HCT116 (cell line): Measurements from ENCODE around the gene FTCD. TPM values are rescaled to one million over a fixed set of nuclear protein-coding genes. Genes with fewer than 3 reads are reported as not detected.

Experiments
- ATAC-seq: fragments of 200-7000 bp; cut with Tn5 transposase; 2 replicates; pipeline ENCODE4 v1.9.1; 2020; ENCODE audit warnings: mild to moderate bottlenecking, moderate library complexity
- BruUV-seq: library from RNA; stranded (reverse); fragments of 400-500 nt; replicated peaks from 2 replicates; lab custom pipeline; 2021; lab: Mats Ljungman, UMichigan
- CTCF ChIA-PET: fragments of 300-600 bp; sonication (Branson Sonifier 250); formaldehyde crosslinking; loops from one replicate; lab custom pipeline; 2021; ENCODE audit warnings: antibody characterized with exemption; lab: Charles Lee
- POLR2A ChIA-PET: fragments of 300-600, 350-600 bp; sonication (Branson Sonifier 250); formaldehyde crosslinking; loops from one replicate; lab custom pipeline; 2021; ENCODE audit warnings: antibody characterized with exemption; lab: Charles Lee
- RAD21 ChIA-PET, 2 experiments: fragments of 300-600 bp; sonication (Branson Sonifier 250); formaldehyde crosslinking; loops; one replicate each; lab custom pipeline; 2023; ENCODE audit warnings: low total read pairs in 2 of 2; ENCODE audit not compliant: uncharacterized antibody in 2 of 2, unreplicated experiment in 2 of 2, low non-redundant PET in 1 of 2; lab: Charles Lee
- DNase-seq: peaks from one replicate; pipeline ENCODE4 v3.0.0-alpha.2; 2010; ENCODE audit warnings: low read depth, low spot score
- H2AFZ ChIP-seq: fragments of 200-600 bp; shearing (Covaris generic), sonication (generic); 2 replicates; pipeline ENCODE4 v1.6.1; 2017; ENCODE audit warnings: low read depth, mixed run types, mixed read lengths, antibody characterized with exemption, low read length; ENCODE audit not compliant: poor library complexity, severe bottlenecking
- H3K27ac ChIP-seq: 2 replicates; pipeline ENCODE4 v1.5.1; 2012; ENCODE audit warnings: low read depth, low read length
- H3K27me3 ChIP-seq: fragments of 200-600 bp; sonication (generic); 2 replicates; pipeline ENCODE4 v1.6.1; 2016; ENCODE audit warnings: mixed run types, low read length, mixed read lengths; ENCODE audit not compliant: insufficient read depth
- H3K36me3 ChIP-seq, 2 experiments: fragments of 200-500 bp in 1 of 2; fragments of 200-600 bp in 1 of 2; sonication (Bioruptor generic) in 1 of 2; sonication (generic) in 1 of 2; 2 replicates each; pipeline versions ENCODE4 v1.5.1 to v1.6.1; 2014 to 2016; ENCODE audit warnings: low read length in 2 of 2, inconsistent platforms in 1 of 2, mixed read lengths in 1 of 2, mixed run types in 1 of 2; ENCODE audit not compliant: insufficient read depth in 2 of 2, control insufficient read depth in 1 of 2
- H3K4me1 ChIP-seq, 2 experiments: fragments of 200-600 bp in 1 of 2; sonication (generic) in 1 of 2; 2 replicates each; pipeline versions ENCODE4 v1.5.1 to v1.6.1; 2012 to 2017; ENCODE audit warnings: low read length in 2 of 2, inconsistent platforms in 1 of 2, mild to moderate bottlenecking in 1 of 2, mixed read lengths in 1 of 2, mixed run types in 1 of 2, moderate library complexity in 1 of 2; ENCODE audit not compliant: insufficient read depth in 2 of 2, control insufficient read depth in 1 of 2
- H3K4me2 ChIP-seq: fragments of 200-600 bp; sonication (generic); 2 replicates; pipeline ENCODE4 v1.6.1; 2017; ENCODE audit warnings: mixed run types, low read length, mixed read lengths
- H3K4me3 ChIP-seq, 2 experiments: fragments of 200-600 bp in 1 of 2; sonication (generic) in 1 of 2; replicated peaks in 1 of 2; 2 replicates each; pipeline ENCODE4 v1.5.1; 2011 to 2016; ENCODE audit warnings: low read length in 2 of 2, control low read depth in 1 of 2, low read depth in 1 of 2, mild to moderate bottlenecking in 1 of 2, mixed read lengths in 1 of 2, mixed run types in 1 of 2
- H3K79me2 ChIP-seq: fragments of 200-600 bp; sonication (generic); 2 replicates; pipeline ENCODE4 v1.6.1; 2017; ENCODE audit warnings: mild to moderate bottlenecking, mixed run types, low read length, moderate library complexity, mixed read lengths; ENCODE audit not compliant: insufficient read depth
- H3K9ac ChIP-seq: fragments of 200-600 bp; sonication (generic); 2 replicates; pipeline ENCODE4 v1.6.1; 2016; ENCODE audit warnings: low read length, mixed read lengths
- H3K9me2 ChIP-seq: fragments of 200-600 bp; sonication (generic), shearing (Covaris generic); 2 replicates; pipeline ENCODE4 v1.6.1; 2017; ENCODE audit warnings: mixed run types, mild to moderate bottlenecking, moderate library complexity; ENCODE audit not compliant: insufficient read depth
- H3K9me3 ChIP-seq, 2 experiments: fragments of 200-500 bp in 1 of 2; fragments of 200-600 bp in 1 of 2; sonication (Bioruptor generic) in 1 of 2; sonication (generic) in 1 of 2; 2 replicates each; pipeline ENCODE4 v1.6.1; 2014 to 2017; ENCODE audit warnings: low read length in 2 of 2, mixed read lengths in 2 of 2, inconsistent platforms in 1 of 2, low read depth in 1 of 2, mild to moderate bottlenecking in 1 of 2, mixed run types in 1 of 2, moderate library complexity in 1 of 2; ENCODE audit not compliant: control insufficient read depth in 1 of 2, insufficient read depth in 1 of 2
- H4K20me1 ChIP-seq: fragments of 200-600 bp; sonication (generic), shearing (Covaris generic); 2 replicates; pipeline ENCODE4 v1.6.1; 2017; ENCODE audit warnings: mixed run types, mild to moderate bottlenecking, moderate library complexity; ENCODE audit not compliant: insufficient read depth
- ATF3 ChIP-seq: IDR thresholded peaks from 2 replicates; pipeline ENCODE4 v1.6.1; 2012
- CBX3 ChIP-seq: IDR thresholded peaks from 2 replicates; pipeline ENCODE4 v1.6.1; 2012; ENCODE audit warnings: low read depth
- CTCF ChIP-seq, 3 experiments: fragments of 200-600 bp in 1 of 3; sonication (generic) in 1 of 3; IDR thresholded peaks in 2 of 3; conservative IDR thresholded peaks in 1 of 3; 2 replicates each; pipeline ENCODE4 v1.5.1; 2012 to 2017; ENCODE audit warnings: low read depth in 2 of 3, low read length in 2 of 3, antibody characterized with exemption in 1 of 3, borderline replicate concordance in 1 of 3, control low read depth in 1 of 3, mild to moderate bottlenecking in 1 of 3, mixed read lengths in 1 of 3, mixed run types in 1 of 3, moderate library complexity in 1 of 3; ENCODE audit not compliant: insufficient read depth in 1 of 3
- EGR1 ChIP-seq: IDR thresholded peaks from 2 replicates; pipeline ENCODE4 v1.6.1; 2012; ENCODE audit warnings: low read depth
- ELF1 ChIP-seq: IDR thresholded peaks from 2 replicates; pipeline ENCODE4 v1.6.1; 2012; ENCODE audit warnings: low read depth, borderline replicate concordance
- FOSL1 ChIP-seq: IDR thresholded peaks from 2 replicates; pipeline ENCODE4 v1.6.1; 2012; ENCODE audit warnings: low read depth
- JUND ChIP-seq: IDR thresholded peaks from 2 replicates; pipeline ENCODE4 v1.6.1; 2012
- SIN3A ChIP-seq: IDR thresholded peaks from 2 replicates; pipeline ENCODE4 v1.6.1; 2012; ENCODE audit warnings: low read depth
- SP1 ChIP-seq: IDR thresholded peaks from 2 replicates; pipeline ENCODE4 v1.6.1; 2012; ENCODE audit warnings: low read depth
- ZNF274 ChIP-seq: fragments of 200-500 bp; sonication (Bioruptor generic); IDR thresholded peaks from 2 replicates; pipeline ENCODE4 v1.6.1; 2014; ENCODE audit warnings: mild to moderate bottlenecking, low read depth, low read length, inconsistent platforms
- intact Hi-C: fragments of 100-400 bp; cut with micrococcal nuclease; formaldehyde crosslinking; loops from 2 replicates; pipeline ENCODE4 v1.10.0; 2022
- total RNA-seq: library from RNA; stranded (reverse); gene quantifications from one replicate; pipeline ENCODE4 v1.2.1, GENCODE V29; 2021; ENCODE audit not compliant: unreplicated experiment

The FTCD gene
- total RNA-seq, 1 experiment from 2014 or later = 2.5 TPM

- H3K36me3 ChIP-seq = no peaks in the 10 kb centered on the region
- H3K79me2 ChIP-seq = no peaks in the 10 kb centered on the region
- intact Hi-C loops = no loop called here
- RAD21 ChIA-PET = interaction anchor here in 1 of 2 experiments (0.5 kb wide), 1 partner anchor 11 kb away, joined by 5 read pairs; no protein-coding TSS in a partner anchor
- no peak overlapping the region for H3K27ac ChIP-seq
- no peak overlapping the region for H3K4me3 ChIP-seq
- no peak for ATAC-seq
- no peaks in the 10 kb centered on the region for H3K9me3 ChIP-seq
- TF ChIP-seq FOSL1 (no peak), JUND (no peak), CBX3 (no peak), SIN3A (no peak), SP1 (no peak), ATF3 (no peak), ELF1 (no peak), EGR1 (no peak), CTCF (IDR thresholded peaks at IDR 0.05 in 2 of 3, conservative IDR thresholded peaks at IDR 0.05 in 1 of 3; ENCODE audit: borderline replicate concordance in 1 of 3, insufficient read depth in 1 of 3, low read depth in 2 of 3, low read length in 2 of 3) (no peak), ZNF274 (no peak)
- TF ChIP-seq, all 23 proteins: peak for 0
- ChIA-PET CTCF (interaction anchor here (1.6 kb wide), 1 partner anchor 185 kb away, joined by 3 read pairs; no protein-coding TSS in a partner anchor), POLR2A (no interaction called here)
- Histone ChIP-seq H3K27me3 (no peaks in the 10 kb centered on the region), H2AFZ (no peak overlapping the region), H3K4me1 (no peaks in the 10 kb centered on the region), H4K20me1 (no peaks in the 10 kb centered on the region), H3K9me2 (no peaks in the 10 kb centered on the region), H3K4me2 (no peak overlapping the region), H3K9ac (no peak overlapping the region)
- BruUV-seq = no TSS peak
- no peak for DNase-seq
Observed at GRCh38 chr21:46158666-46159300, 3.4 kb upstream of the FTCD start.
